HepG2 (cell line): ENCODE data around the gene GSDMA. TPM values are rescaled to one million over a fixed set of nuclear protein-coding genes. Genes with fewer than 3 reads are reported as not detected.

ENCODE experiments used
- ARHGAP35 ChIP-seq: sonication (generic); formaldehyde crosslinking; IDR thresholded peaks from 2 replicates; pipeline ENCODE4 v1.9.0; 2022; ENCODE audit warnings: mild to moderate bottlenecking, inconsistent platforms, moderate library complexity, missing genetic modification reagents, borderline replicate concordance
- CBX5 ChIP-seq: sonication (generic); formaldehyde crosslinking; IDR thresholded peaks from 2 replicates; pipeline ENCODE4 v1.4.0; 2020; ENCODE audit warnings: missing genetic modification reagents, borderline replicate concordance
- FOXC1 ChIP-seq: sonication (generic); formaldehyde crosslinking; IDR thresholded peaks from 2 replicates; pipeline ENCODE4 v1.8.0; 2022; ENCODE audit warnings: mild to moderate bottlenecking, missing genetic modification reagents, borderline replicate concordance
- GPBP1L1 ChIP-seq: sonication (generic); formaldehyde crosslinking; IDR thresholded peaks from 2 replicates; pipeline ENCODE4 v1.5.0; 2020; ENCODE audit warnings: mild to moderate bottlenecking, missing genetic modification reagents
- NFE2 ChIP-seq: sonication (generic); formaldehyde crosslinking; IDR thresholded peaks from 2 replicates; pipeline ENCODE4 v1.4.0; 2020; ENCODE audit warnings: missing genetic modification reagents
- NFKBIZ ChIP-seq: IDR thresholded peaks from 2 replicates; pipeline ENCODE4 v1.6.1; 2018; ENCODE audit warnings: missing genetic modification reagents, missing compliant biosample characterization
- NR2F2 ChIP-seq: IDR thresholded peaks from 2 replicates; pipeline ENCODE4 v1.6.1; 2012; ENCODE audit warnings: low read depth, inconsistent platforms, borderline replicate concordance
- PCBP1 ChIP-seq: fragments of 200-400 bp; formaldehyde crosslinking; IDR thresholded peaks from 2 replicates; pipeline ENCODE4 v1.6.1; 2017; ENCODE audit warnings: mild to moderate bottlenecking, low read depth, low read length, borderline replicate concordance
- RBAK ChIP-seq: sonication (generic); formaldehyde crosslinking; IDR thresholded peaks from 2 replicates; pipeline ENCODE4 v1.5.1; 2020; ENCODE audit warnings: mild to moderate bottlenecking, missing genetic modification reagents
- SMARCE1 ChIP-seq: fragments of 450-650 bp; IDR thresholded peaks from 2 replicates; pipeline ENCODE4 v1.6.1; 2017; ENCODE audit warnings: borderline replicate concordance
- TFE3 ChIP-seq: IDR thresholded peaks from 2 replicates; pipeline ENCODE4 v1.6.1; 2016
- ZBTB7A ChIP-seq: sonication (generic); formaldehyde crosslinking; IDR thresholded peaks from 2 replicates; pipeline ENCODE4 v1.8.0; 2022; ENCODE audit warnings: mild to moderate bottlenecking, missing genetic modification reagents
- ZBTB7B ChIP-seq: sonication (generic); formaldehyde crosslinking; IDR thresholded peaks from 2 replicates; pipeline ENCODE4 v1.4.0; 2020; ENCODE audit warnings: missing genetic modification reagents
- ZC3H13 ChIP-seq: sonication (generic); formaldehyde crosslinking; IDR thresholded peaks from 2 replicates; pipeline ENCODE4 v1.8.1; 2023; ENCODE audit warnings: mild to moderate bottlenecking, missing genetic modification reagents, moderate library complexity
- ZFP36L1 ChIP-seq: sonication (generic); formaldehyde crosslinking; IDR thresholded peaks from 2 replicates; pipeline ENCODE4 v1.8.0; 2022; ENCODE audit warnings: mild to moderate bottlenecking, missing genetic modification reagents, moderate library complexity
- ZNF143 ChIP-seq: sonication (generic); formaldehyde crosslinking; IDR thresholded peaks from 2 replicates; pipeline ENCODE4 v1.4.0; 2020; ENCODE audit warnings: missing genetic modification reagents
- ZNF235 ChIP-seq: sonication (generic); formaldehyde crosslinking; IDR thresholded peaks from 2 replicates; pipeline ENCODE4 v1.8.1; 2023; ENCODE audit warnings: mild to moderate bottlenecking, missing genetic modification reagents, borderline replicate concordance
- ZNF296 ChIP-seq: sonication (generic); formaldehyde crosslinking; conservative IDR thresholded peaks from 2 replicates; pipeline ENCODE4 v1.5.0; 2020; ENCODE audit warnings: mild to moderate bottlenecking, missing genetic modification reagents
- ZNF558 ChIP-seq: sonication (generic); formaldehyde crosslinking; IDR thresholded peaks from 2 replicates; pipeline ENCODE4 v1.9.0; 2022; ENCODE audit warnings: mild to moderate bottlenecking, missing genetic modification reagents, borderline replicate concordance
- ZNF737 ChIP-seq: sonication (generic); formaldehyde crosslinking; IDR thresholded peaks from 2 replicates; pipeline ENCODE4 v1.5.0; 2020; ENCODE audit warnings: missing genetic modification reagents, mild to moderate bottlenecking, borderline replicate concordance
- ZNF749 ChIP-seq: sonication (generic); formaldehyde crosslinking; IDR thresholded peaks from 2 replicates; pipeline ENCODE4 v1.8.0; 2022; ENCODE audit warnings: mild to moderate bottlenecking, missing genetic modification reagents, moderate library complexity, borderline replicate concordance
- polyA plus RNA-seq, 8 experiments: library from polyadenylated mRNA; depleted of rRNA in 3 of 8; stranded (reverse) in 7 of 8; unstranded in 1 of 8; fragments of >200 nt; fragmentation: Illumina TruSeq in 4 of 8; extraction: Trizol in 4 of 8; gene quantifications; 2 replicates each; pipeline versions ENCODE4 v1.2.1 to v1.2.3, GENCODE V29; 2011 to 2016; ENCODE audit warnings: low read depth in 4 of 8, missing spikeins in 1 of 8, mixed read lengths in 1 of 8; ENCODE audit not compliant: insufficient read depth in 1 of 8
- total RNA-seq, 5 experiments: library from RNA; depleted of rRNA; stranded (reverse); fragments of >200 nt; fragmentation: Illumina TruSeq; extraction: Trizol; gene quantifications; 2 replicates each; pipeline ENCODE4 v1.2.3, GENCODE V29; 2016; ENCODE audit warnings: low read depth in 1 of 5
- TF ChIP-seq, protein P1 (sequence below): sonication (generic); formaldehyde crosslinking; IDR thresholded peaks from 2 replicates; pipeline ENCODE4 v1.4.0; 2020; ENCODE audit warnings: missing genetic modification reagents, mild to moderate bottlenecking, borderline replicate concordance
- TF ChIP-seq, protein P2 (sequence below): sonication (generic); formaldehyde crosslinking; IDR thresholded peaks from 2 replicates; pipeline ENCODE4 v1.4.0; 2020; ENCODE audit warnings: mild to moderate bottlenecking, missing genetic modification reagents, borderline replicate concordance
- TF ChIP-seq, protein P3 (sequence below): IDR thresholded peaks from 2 replicates; pipeline ENCODE4 v1.6.1; 2016; ENCODE audit warnings: low read depth, borderline replicate concordance

GSDMA gene
- total and polyA plus RNA-seq, 2 of the 13 experiments (the other 11 are each of a cell fraction or from before 2014, with no cell fraction given), result not detected

GRCh38 chr17:39952680-39953470, 9.9 kb upstream of the GSDMA start (continued):
- TF ChIP-seq GPBP1L1 (CRISPR knock-in tag) (no peak), RBAK (CRISPR knock-in tag) (no peak), ZNF143 (CRISPR knock-in tag) (no peak), CBX5 (no peak), ZNF296 (CRISPR knock-in tag) (no peak), NFKBIZ (CRISPR knock-in tag) (no peak), NFE2 (CRISPR knock-in tag) (no peak), FOXC1 (CRISPR knock-in tag) (0 out of 2 replicates have a peak, but pooled peaks have one; percentile 58), SMARCE1 (no peak), ZFP36L1 (no peak; the same call in 1 of the 2 replicates), ZNF749 (no peak), TFE3 (no peak), PCBP1 (0 out of 2 replicates have a peak, but pooled peaks have one; percentile 14), ZNF235 (no peak), NR2F2 (no peak), ZC3H13 (CRISPR knock-in tag) (no peak), ZBTB7A (CRISPR knock-in tag) (no peak), ARHGAP35 (CRISPR knock-in tag) (no peak), ZNF737 (CRISPR knock-in tag) (no peak), ZNF558 (CRISPR knock-in tag) (no peak), ZBTB7B (CRISPR knock-in tag) (peak; percentile 61; the same call in 1 of the 2 replicates)
- TF ChIP-seq, protein P1, sequence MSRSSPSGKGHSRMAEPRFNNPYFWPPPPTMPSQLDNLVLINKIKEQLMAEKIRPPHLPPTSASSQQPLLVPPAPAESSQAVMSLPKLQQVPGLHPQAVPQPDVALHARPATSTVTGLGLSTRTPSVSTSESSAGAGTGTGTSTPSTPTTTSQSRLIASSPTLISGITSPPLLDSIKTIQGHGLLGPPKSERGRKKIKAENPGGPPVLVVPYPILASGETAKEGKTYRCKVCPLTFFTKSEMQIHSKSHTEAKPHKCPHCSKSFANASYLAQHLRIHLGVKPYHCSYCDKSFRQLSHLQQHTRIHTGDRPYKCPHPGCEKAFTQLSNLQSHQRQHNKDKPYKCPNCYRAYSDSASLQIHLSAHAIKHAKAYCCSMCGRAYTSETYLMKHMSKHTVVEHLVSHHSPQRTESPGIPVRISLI, result no peak
- TF ChIP-seq, protein P2, sequence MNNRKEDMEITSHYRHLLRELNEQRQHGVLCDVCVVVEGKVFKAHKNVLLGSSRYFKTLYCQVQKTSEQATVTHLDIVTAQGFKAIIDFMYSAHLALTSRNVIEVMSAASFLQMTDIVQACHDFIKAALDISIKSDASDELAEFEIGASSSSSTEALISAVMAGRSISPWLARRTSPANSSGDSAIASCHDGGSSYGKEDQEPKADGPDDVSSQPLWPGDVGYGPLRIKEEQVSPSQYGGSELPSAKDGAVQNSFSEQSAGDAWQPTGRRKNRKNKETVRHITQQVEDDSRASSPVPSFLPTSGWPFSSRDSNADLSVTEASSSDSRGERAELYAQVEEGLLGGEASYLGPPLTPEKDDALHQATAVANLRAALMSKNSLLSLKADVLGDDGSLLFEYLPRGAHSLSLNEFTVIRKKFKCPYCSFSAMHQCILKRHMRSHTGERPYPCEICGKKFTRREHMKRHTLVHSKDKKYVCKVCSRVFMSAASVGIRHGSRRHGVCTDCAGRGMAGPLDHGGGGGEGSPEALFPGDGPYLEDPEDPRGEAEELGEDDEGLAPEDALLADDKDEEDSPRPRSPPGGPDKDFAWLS (CRISPR knock-in tag), result no peak
- TF ChIP-seq, protein P3, sequence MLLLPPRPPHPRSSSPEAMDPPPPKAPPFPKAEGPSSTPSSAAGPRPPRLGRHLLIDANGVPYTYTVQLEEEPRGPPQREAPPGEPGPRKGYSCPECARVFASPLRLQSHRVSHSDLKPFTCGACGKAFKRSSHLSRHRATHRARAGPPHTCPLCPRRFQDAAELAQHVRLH (CRISPR knock-in tag), result peak; percentile 64; the same call in 1 of the 2 replicates
